Measurements from ENCODE around the gene ISG20.

- no peak for TF ChIP-seq ELF4 (IDR thresholded peaks at IDR 0.05)
- TF ChIP-seq L3MBTL2 (conservative IDR thresholded peaks at IDR 0.05), result no peak
- TF ChIP-seq NFRKB (IDR thresholded peaks at IDR 0.05), result no peak
- no peak for TF ChIP-seq BHLHE40 (IDR thresholded peaks at IDR 0.05; ENCODE audit: borderline replicate concordance)
- TF ChIP-seq ZNF384 (IDR thresholded peaks at IDR 0.05), result no peak
- no peak for TF ChIP-seq LEF1 (IDR thresholded peaks at IDR 0.05; ENCODE audit: borderline replicate concordance)
- TF ChIP-seq ARNT (IDR thresholded peaks at IDR 0.05), result no peak
- no peak for TF ChIP-seq SP1 (IDR thresholded peaks at IDR 0.05)
- TF ChIP-seq FOXM1 (IDR thresholded peaks at IDR 0.05; ENCODE audit: borderline replicate concordance), result no peak
- no peak for TF ChIP-seq FOXK2 (IDR thresholded peaks at IDR 0.05)
- no peak for TF ChIP-seq FOXA1 (IDR thresholded peaks at IDR 0.05)
- no peak for TF ChIP-seq PKNOX1 (IDR thresholded peaks at IDR 0.05)
- TF ChIP-seq TARDBP (IDR thresholded peaks at IDR 0.05), result no peak
- no peak for TF ChIP-seq HDGF (IDR thresholded peaks at IDR 0.05; ENCODE audit: borderline replicate concordance)
Observed at GRCh38 chr15:88604381-88605188, 34.2 kb upstream of the ISG20 start.
